C4-2B (cell line): Measurements from ENCODE around the gene CCT3.

Source experiments
- ZFX ChIP-seq: fragments of 450-650 bp; IDR thresholded peaks from 2 replicates; pipeline ENCODE4 v1.6.1; 2017
- TF ChIP-seq, protein P1 (sequence below): fragments of 450-650 bp; conservative IDR thresholded peaks from 2 replicates; pipeline ENCODE4 v1.5.1; 2017; ENCODE audit warnings: mild to moderate bottlenecking

DNA sequence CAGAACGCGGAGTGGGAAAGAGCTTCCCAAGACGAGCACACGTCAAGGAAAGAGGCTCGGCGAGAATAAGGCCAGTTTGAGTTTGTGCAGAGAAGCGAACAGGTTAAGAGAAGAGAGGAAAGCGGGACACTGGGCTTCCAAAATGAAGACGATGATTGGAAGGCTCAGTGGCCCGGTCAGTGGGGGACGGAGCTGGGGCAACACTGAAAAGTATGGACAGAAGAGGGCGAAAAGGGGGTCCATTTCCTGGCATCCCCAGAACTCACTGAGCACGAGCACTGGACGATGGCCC is 258 bp downstream of the CCT3 start:
- TF ChIP-seq, protein P1, sequence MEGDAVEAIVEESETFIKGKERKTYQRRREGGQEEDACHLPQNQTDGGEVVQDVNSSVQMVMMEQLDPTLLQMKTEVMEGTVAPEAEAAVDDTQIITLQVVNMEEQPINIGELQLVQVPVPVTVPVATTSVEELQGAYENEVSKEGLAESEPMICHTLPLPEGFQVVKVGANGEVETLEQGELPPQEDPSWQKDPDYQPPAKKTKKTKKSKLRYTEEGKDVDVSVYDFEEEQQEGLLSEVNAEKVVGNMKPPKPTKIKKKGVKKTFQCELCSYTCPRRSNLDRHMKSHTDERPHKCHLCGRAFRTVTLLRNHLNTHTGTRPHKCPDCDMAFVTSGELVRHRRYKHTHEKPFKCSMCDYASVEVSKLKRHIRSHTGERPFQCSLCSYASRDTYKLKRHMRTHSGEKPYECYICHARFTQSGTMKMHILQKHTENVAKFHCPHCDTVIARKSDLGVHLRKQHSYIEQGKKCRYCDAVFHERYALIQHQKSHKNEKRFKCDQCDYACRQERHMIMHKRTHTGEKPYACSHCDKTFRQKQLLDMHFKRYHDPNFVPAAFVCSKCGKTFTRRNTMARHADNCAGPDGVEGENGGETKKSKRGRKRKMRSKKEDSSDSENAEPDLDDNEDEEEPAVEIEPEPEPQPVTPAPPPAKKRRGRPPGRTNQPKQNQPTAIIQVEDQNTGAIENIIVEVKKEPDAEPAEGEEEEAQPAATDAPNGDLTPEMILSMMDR, result no peak
- TF ChIP-seq ZFX, result no peak
